ENCODE results near the gene CHURC1.
"Not testable (repeated sequence)": the region's sequence is repeated elsewhere in the genome, so short reads cannot be mapped to it uniquely, and the experiment has no call there.

Gene CHURC1

DNA sequence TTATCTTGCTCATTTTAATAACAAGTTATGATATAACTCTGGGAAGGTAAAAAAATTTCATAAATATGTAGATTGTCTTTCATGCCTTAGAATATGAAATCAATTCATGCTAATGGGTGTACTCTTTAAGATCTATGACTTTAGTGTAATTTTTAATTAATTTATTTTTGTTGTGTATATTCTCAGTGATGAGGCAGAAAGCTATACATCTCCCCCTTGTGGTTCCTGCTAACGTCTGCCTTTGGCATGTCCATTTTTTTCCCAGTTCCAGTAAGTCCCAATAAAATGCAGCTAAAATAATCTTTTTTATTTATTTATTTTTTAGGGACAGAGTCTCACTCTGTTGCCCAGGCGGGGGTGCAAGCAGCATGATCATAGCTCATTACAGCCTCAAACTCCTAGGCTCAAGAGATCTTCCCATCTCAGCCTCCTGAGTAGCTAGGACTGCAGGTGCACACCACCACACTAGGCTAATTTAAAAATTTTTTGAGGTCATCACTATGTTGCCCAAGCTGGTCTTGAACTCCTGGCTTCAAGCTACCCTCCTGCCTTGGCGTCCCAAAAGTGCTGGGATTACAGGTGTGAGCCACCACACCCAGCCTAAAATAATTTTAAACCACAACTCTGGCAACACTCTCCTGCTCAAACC is 3.3 kb upstream of the CHURC1 start:
- DNase-seq: no peak

DNA sequence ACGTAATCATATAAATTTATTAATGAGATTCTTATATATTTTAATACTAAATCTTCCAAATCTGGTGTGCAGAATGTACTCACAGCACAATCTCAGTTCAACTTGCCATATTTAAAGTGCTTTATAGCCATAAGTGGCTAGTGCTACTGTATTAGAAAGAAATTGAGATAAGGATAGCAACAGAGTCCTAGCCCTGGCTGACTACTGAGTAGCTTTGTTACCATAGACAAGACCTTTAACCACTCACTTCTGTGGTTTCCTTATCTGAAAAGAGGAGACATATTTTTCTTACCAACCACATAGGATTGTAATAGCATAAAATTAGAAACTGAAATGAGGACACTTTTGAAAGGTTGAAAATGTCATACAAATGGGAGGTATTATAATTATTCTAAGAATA is 2.0 kb upstream of the CHURC1 start:
- no peak for DNase-seq

DNA sequence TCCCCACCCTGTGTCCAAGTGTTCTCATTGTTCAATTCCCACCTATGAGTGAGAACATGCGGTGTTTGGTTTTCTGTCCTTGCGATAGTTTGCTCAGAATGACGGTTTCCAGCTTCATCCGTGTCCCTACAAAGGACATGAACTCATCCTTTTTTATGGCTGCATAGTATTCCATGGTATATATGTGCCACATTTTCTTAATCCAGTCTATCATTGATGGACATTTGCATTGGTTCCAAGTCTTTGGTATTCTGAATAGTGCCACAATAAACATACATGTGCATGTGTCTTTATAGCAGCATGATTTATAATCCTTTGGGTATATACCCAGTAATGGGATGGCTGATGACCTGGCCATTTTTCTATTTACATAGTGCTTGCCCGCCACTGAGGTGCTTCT is 778 bp upstream of the CHURC1 start:
- not testable (repeated sequence) for DNase-seq

DNA sequence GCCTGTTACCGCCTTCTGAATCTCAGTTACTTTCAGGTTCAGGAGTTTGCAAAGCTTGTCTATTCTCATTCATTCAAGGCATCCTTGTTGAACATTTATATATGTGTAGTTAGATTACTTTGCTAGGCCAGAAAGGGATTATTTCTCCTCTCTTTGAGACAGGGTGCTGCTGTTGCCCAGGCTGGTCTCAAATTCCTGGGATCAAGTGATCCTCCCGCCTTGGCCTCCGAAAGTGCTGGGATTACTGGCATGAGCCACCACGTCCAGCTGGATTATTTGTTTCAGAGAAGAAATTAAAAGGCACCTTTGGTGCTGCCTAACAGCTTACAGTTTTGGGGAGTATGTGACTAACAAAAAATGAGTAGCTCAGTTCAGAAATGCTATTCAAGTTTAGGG is 772 bp downstream of the CHURC1 start:
- DNase-seq: no peak

DNA sequence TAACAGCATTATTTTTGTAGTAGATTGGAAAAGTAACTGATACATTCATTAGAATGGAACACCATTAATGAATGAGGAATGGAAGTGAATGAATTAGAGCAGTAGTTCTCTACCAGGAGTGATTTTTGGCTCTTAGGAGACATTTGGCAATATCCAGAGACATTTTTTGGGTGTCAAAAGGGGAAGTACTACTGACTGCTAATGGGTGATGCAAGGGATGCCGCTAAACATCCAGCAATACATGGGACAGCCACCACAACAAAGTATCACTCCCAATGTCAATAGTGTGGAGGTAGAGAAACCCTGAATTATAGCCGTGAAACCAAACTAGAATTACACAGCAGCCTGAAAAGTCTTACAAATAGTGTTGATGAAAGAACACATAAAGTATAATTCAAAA is 1.5 kb downstream of the CHURC1 start:
- no peak for DNase-seq

DNA sequence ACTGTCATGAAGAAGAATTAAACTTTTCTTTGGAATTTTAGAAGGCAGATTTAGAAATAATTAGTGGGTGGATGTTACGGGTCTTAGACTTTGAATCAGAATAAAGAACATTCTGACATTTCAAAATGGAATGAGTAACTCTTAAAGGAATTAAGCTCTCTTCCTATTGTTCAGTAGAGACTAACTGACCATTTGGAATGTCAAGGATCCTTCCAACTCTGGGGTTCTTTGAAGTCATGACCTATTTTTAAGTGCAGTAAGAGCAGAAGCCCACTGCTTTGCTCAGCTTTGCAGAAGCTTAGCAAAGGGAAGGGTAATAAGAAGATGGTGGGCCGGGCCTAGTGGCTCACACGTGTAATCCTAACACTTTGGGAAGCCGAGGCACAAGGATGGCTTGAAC is 4.0 kb downstream of the CHURC1 start:
- DNase-seq: no peak

DNA sequence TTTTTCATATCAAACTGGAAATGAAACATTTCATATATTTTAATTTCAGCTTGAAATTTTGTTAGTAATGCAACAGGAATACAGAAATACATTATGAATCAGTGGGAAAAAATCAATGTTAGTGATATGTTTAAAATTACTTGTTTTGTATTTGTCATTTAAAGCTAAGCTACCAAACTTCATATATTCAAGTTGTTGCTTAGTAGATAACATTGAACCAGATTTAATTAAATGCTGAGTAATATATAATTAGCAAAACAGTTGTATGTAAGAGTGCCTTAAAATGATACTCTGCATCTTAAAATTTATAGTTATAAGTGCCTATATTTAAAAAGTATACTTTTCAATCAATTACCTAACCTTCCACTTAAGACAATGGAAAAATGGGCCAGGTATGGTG is 5.0 kb downstream of the CHURC1 start:
- DNase-seq: no peak

DNA sequence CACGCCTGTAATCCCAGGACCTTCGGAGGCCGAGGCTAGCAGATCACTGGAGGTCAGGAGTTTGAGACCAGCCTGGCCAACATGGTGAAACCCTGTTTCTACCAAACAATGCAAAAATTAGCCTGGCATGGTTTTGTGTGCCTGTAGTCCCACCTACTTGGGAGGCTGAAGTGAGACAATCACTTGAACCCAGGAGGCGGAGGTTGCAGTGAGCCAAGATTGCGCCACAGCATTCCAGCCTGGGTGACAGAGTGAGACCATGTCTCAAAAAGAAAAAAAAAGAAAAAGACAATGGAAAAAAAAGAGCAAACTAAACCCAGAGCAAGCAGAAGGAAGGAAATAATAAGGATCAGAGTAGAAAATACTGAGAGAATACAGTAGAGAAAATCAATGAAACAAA is 5.4 kb downstream of the CHURC1 start:
- DNase-seq: no peak

DNA sequence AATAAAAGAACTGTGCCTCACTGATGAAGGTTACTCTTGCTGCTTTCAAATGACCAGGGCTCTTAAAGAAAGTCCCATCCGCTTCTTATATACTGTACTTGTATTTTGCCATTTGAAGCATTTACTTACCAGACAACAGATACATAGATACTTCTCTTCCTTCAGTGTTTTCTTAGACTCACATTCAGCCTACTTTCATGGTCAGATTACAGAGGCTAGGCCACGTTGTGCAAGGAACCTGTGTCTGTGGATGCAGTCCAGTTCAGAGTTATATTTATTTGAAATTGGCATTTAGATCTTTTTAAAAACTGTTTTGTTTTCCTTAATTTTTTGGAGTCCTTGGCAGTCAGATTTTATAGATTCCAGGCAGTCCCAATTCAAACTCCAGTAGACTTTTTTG is 6.2 kb downstream of the CHURC1 start:
- DNase-seq: no peak

DNA sequence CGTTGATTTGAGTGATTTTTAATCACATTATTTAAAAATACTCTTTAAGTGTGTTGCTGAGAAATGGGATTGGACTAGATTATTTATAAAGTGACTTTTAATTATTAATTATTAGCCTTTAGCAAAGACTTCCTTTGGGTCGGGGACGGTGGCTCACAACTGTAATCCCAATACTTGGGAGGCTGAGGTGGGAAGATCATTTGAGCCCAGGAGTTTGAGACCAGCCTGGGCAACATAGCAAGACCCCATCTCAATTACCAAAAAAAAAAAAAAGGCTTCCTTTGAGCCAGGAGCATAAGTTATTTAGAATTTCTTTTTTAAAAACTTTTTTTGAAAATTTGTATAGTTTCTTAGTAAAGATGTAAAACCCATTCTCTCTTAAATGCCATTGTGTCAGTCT is 8.8 kb downstream of the CHURC1 start:
- DNase-seq: no peak

DNA sequence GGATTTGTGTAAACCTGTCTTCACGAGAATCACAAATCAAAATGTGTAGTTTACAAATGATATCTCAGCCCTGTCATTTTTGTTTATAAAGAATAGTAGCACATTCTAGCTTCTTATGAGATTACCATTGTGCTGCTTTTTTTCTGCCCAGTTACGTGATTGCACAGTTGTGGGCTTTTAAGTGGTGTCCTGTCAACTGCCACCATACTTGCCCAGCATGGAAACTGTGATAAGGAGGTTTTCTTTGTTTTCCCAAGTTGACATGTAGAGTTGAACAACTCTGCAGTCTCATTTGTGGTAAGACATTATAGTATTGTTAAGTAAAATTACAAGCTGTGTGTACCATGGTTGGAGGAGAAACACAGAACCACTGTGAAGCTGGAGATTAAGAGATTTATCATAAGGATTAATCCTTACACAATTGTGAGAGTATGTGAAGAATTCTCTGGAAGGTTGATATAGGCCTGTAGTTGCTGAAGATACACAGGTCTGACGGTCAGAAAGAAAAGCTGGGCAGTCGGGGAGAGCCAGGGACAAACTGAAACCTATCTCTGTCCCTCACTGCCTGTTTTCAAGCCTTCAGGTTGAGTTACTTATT is 12.2 kb downstream of the CHURC1 start:
- DNase-seq: no peak

DNA sequence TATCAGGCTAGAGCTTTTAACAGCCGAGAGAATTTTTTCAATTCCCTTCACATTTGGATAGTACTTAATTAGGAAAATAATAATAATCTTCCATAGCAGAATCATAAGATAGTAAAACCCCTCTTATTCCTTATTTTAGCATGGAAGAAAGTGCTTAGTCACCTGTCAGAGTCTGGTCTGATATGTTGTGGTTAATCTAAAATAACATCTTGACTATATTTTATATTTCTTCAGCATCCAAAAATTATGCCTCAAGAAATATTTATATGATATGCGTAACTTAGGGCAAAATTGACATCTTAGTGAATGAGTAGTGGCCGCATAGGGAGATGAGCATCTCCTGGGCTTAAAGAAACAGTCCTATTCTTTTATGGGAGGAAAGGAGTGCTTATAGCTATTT is 12.8 kb downstream of the CHURC1 start:
- DNase-seq: no peak

DNA sequence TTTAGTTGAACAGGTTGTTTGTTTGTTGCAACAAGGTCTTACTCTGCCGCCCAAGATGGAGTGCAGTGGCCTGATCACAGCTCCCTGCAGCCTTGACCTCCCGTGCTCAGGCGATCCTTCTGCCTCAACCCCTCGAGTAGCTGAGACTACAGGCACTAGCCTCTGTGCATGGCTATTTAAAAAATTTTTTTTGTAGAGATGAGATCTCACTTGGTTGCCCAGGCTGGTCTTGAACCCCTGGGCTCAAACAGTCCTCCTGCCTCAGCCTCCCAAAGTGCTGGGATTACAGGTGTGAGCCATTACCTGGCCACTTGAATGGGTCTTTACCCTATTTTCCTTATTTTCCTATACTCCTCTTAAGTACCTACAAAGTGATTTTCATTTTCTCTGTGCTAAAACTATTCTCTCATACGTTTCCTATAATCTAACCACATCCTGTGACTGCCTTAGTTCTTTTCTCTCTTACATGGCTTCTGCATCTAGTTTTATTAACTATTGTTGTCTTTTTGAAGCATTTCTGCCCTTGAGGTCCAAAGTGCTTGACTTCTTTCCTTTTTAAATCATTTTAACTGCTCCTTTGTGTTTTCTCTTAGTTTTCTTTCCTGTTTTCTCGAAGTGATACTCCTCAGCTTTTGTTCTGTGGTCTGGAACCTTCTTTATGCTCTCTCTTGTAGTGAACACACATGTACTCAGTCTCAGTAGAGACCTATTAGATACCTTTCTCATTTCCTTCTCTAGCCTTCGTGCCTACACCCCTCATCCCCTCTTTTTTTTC is 14.2 kb downstream of the CHURC1 start:
- no peak for DNase-seq

DNA sequence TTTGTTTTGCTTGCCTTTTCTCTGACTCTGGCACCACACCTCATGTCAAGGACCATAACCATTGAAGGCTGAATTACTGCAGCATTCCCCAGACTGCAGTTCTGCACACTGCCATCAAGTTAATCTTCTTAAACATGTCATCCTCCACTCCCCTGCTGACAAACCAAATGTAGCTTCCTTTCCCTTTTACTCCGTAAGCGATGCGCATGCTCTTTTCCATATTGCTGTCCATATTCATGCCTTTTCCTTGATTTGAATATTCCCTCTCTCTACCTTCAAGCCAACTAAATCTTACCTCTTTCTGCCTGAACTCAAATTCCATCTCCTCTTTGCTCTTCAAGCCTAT is 14.7 kb downstream of the CHURC1 start:
- no peak for DNase-seq

DNA sequence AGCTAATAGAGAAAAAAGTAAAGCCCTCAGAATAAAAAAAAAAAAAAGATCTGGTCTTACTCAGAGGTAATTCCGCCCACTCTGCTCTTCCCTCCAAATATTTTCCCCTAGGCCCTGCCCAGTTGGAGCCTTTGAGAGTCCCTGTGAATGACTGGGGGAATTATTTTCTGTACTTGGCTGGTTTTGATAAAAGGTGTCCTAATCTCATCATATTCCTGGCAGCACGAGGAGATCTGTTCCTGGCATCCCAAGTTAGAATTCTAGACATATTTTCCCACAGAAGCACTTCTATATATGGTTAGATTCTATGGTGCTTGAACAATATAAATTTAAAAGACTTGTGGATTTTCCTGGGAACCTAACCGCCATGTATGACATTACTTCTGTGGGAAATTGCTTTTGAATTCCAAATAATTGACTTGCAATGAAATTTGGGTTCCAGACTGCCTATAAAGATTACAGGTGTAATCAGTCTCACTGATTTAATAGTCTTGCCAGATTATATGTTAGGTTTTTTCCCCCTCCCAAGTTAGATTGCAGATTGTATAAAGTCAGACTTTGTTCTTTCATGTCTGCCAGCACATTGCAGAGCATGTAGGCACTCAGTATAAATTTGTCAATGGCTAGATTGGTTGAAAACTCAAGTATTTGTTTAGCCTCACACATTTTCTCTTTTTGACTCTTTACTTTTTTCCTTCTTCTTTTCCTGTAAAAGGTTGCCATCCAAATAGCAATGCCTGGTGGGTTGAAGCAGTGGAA is 16.0 kb downstream of the CHURC1 start:
- no peak for DNase-seq

DNA sequence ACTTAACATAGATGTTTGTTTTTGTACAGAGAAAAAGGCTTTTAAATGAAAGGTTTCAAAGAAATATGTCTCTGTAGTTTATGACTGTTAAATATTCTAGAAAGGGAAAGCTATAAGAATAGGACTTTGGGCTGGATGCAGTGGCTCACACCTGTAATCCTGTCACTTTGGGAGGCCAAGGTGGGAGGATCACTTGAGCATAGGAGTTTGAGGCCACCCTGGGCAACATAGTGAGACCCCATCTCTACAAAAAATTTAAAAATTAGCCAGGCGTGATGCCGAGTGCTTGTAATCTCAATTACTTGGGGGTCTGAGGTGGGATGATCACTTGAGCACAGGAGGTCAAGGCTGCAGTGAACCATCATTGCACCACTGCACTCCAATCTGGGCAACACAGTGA is 16.9 kb downstream of the CHURC1 start:
- DNase-seq: no peak

DNA sequence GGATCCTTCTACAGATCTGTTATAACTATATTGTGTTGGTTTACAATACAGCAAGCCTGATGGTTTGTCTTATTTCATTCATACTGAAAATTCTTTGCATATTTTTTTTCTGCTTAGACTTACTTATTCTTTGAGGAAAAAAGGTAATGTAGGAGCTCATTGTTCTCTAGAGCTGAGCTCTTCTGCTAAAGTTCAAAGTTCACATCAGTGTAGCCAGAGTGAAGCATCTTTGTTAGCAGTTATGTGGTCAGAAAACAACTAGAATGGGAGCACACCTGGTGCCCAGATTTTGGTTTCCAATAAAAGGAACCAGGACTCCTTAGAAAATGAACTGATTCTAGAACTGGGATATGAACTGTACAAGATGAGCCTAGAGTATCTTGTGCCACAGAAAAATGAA is 18.0 kb downstream of the CHURC1 start:
- no peak for DNase-seq

DNA sequence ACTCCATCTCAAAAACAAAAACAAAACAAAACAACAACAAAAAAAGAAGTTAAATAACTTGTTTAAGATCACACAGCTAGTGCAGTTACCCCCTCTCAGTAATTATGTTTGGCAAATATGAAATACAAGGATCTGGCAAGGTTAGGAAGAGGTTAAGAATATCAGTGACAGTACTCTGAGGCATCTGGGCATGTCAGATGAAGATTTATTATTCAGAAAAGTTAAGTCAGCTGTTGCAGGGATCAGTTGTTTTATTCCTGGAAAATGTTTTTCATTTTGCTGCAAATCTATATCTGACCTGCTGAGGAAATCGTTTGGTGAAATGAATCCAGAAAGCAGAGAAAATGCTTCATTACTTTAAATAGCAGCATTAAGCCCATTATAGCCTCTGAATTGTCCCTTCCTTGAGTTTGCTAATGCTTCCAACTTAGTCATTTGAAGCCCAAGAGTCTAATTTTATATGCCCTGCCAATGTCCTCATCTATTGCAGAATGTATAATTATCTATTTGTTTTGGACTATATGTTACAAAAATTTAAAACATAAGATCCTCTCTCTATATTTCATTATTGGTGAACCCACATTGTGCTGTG is 20.2 kb downstream of the CHURC1 start:
- no peak for DNase-seq

DNA sequence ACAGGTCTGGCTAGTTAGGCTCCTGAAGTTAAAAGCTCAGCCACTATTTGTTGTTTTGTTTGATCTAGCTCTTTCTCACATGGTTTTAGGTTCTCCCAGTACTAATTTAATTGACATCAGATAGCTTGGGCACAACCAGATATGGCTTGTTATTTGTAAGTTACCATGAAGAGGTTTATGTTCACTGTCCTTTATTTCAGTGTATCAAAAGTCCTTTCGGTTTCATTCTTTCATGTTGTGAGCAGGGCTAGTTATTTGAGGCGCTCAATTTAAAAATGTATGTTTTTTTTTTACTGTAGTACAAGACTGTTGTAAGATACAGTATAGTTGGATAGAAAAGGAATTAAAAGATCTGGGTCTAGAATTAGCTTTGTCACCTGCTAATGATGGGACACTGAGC is 21.3 kb downstream of the CHURC1 start:
- no peak for DNase-seq

DNA sequence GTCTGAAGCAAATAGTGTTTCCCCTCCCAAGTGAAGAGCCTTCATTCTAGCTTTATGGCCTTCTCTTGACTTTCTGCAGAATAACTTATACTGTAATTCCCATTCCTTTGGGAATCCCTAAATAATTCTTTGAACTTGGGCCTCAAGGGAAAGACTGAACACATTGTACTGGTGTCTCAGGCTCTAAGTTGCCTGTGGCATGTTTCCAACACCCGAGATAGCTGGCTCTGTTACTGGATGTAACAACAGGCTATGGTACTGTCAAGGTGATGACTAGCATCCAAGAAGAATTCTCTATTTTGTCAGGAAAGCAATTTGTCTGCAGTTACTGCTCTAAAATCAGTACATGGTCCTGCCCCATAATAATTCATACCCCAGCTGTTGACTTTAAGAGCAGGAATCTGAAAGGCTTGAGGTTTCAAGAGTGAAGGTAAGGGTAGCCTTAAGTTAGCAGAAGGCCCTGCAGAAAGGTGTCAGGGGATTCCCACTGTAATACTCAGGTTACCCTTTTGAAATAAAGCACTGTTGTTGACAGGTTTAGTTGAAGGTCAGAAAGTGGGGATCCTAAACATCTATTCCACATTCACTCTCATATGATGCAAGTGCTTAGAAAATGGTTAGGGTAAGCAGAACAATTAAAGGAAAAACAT is 23.0 kb downstream of the CHURC1 start:
- no peak for DNase-seq

DNA sequence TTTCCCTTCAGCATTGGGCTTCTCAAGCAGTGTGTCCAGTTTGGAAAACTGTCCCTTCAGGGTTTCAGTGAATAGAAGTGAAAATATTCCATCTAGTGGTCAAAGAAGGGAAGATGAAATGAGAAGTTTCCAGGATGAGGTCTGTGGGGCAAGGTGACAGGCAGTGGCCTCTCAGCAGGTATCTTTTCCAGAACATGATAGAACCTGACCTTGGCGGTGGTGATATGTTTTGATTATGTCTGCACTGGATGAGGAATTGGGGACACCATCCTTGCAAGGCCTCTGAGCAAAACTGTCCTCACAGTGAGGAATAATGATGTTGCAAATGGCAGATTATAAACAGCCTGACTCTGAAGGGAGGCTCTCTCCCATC is 23.6 kb downstream of the CHURC1 start:
- no peak for DNase-seq

DNA sequence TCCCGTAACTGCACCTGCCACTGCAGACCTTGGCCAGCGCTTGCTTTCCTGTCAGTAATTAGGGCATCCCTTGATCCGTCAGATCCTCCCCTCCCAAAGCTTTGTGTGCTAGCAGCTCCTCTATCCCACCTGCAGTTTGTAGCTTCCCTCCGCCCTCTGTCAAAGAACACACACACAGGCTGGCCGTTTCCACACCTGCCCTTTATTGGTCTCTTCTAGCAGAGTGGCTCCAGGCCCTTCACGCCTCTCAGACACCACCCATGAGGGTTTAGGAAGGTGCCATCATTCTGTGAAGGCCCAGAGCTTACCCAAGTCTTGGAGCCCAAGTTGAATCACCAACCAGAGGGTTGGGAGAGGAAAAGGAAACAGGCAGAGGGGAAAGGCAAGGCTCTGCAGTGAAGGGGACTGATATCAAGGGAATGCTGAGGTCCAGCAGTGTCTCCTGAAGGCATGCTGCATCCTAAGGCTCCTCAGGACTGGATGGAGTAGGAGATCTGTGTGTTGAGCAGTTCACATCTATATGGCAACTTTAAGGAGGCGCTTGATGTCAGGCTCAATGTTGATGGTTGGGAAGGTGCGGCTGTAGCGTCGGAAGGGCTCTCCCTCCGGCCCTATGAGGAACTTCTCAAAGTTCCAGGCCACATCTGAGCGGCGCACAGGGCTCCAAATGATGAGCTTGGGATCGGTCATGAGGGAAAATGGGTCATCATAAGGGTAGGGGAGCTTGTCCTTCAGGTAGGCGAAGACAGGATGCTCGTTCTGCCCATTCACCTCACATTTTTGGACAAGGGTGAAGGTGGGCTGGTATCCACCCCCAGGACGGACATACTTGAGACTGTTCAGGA is 24.9 kb downstream of the CHURC1 start:
- DNase-seq: no peak

Measured in activated gamma-delta T cell treated with Interleukin-2 at 50 U/mL for 16 hours (primary cell).